ENCODE results near the gene ERBB4. TPM values are rescaled to one million over a fixed set of nuclear protein-coding genes. Genes with fewer than 3 reads are reported as not detected.

The ERBB4 gene
- total and polyA plus RNA-seq, 9 donors: 0.08 to 22.3 (median 1.2) TPM

DNA sequence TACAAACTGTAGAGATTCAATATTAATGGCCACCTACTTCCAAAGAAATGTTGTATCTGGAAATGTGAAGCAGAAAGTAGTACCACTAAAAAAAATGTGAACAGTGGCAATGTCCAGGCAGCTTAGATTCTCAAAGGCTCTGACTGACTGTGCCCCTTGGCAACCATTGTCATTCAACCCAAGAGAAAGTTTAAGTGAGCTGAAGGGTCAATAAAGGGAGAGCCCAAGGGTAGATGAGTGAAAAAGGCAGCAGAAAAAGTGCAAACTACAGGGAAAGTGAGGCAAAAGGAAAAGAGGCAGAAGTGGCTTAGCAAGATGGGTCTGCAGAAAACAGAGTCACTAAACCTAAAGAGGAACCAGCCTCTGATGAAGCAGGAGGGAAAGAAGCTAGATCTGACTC is 1179.3 kb downstream of the ERBB4 start:
- Histone ChIP-seq H3K27ac (no peak overlapping the region), H3K9me3 (no peaks in the 10 kb centered on the region), H3K4me1 (ENCODE audit: insufficient read depth) (no peaks in the 10 kb centered on the region), H3K36me3 (no peaks in the 10 kb centered on the region), H3K27me3 (no peaks in the 10 kb centered on the region), H3K4me3 (no peak overlapping the region)
- intact Hi-C loops (cut with DNase I): no loop called here
- no peak for DNase-seq
- TF ChIP-seq POLR2A (IDR thresholded peaks at IDR 0.05) (no peak), EP300 (IDR thresholded peaks at IDR 0.05) (no peak)
- TF ChIP-seq, protein P1, sequence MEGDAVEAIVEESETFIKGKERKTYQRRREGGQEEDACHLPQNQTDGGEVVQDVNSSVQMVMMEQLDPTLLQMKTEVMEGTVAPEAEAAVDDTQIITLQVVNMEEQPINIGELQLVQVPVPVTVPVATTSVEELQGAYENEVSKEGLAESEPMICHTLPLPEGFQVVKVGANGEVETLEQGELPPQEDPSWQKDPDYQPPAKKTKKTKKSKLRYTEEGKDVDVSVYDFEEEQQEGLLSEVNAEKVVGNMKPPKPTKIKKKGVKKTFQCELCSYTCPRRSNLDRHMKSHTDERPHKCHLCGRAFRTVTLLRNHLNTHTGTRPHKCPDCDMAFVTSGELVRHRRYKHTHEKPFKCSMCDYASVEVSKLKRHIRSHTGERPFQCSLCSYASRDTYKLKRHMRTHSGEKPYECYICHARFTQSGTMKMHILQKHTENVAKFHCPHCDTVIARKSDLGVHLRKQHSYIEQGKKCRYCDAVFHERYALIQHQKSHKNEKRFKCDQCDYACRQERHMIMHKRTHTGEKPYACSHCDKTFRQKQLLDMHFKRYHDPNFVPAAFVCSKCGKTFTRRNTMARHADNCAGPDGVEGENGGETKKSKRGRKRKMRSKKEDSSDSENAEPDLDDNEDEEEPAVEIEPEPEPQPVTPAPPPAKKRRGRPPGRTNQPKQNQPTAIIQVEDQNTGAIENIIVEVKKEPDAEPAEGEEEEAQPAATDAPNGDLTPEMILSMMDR (IDR thresholded peaks at IDR 0.05): no peak

DNA sequence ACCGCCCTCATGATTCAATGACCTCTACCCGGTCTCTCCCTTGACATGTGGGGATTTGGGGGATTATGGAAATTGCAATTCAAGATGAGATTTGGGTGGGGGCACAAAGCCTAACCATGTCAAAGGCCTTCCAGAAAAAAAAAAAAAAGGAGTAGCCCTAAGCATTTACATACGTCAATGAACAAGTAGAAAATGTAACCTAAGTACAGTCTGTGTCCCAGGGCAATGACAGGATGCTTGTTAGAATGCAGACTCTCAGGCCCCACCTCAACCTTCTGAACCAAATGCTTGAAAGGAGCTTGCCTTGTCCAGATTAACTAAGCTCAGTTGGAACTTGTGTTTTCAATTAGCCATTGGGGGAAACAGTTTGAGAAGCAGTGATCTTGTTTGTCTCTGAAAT is 1180.1 kb downstream of the ERBB4 start:
- TF ChIP-seq POLR2A (IDR thresholded peaks at IDR 0.05): no peak
- TF ChIP-seq EP300 (IDR thresholded peaks at IDR 0.05): no peak
- TF ChIP-seq, protein P1 (IDR thresholded peaks at IDR 0.05): no peak
- intact Hi-C loops (cut with DNase I): no loop called here
- Histone ChIP-seq H3K36me3 (no peaks in the 10 kb centered on the region), H3K4me3 (no peak overlapping the region), H3K27me3 (no peaks in the 10 kb centered on the region), H3K27ac (no peak overlapping the region), H3K4me1 (ENCODE audit: insufficient read depth) (no peaks in the 10 kb centered on the region), H3K9me3 (no peaks in the 10 kb centered on the region)
- WGBS, 3 donors: 68 to 74% (median 71%) methylated on average over 3 of the region's 3 CpGs
- DNase-seq: no peak

DNA sequence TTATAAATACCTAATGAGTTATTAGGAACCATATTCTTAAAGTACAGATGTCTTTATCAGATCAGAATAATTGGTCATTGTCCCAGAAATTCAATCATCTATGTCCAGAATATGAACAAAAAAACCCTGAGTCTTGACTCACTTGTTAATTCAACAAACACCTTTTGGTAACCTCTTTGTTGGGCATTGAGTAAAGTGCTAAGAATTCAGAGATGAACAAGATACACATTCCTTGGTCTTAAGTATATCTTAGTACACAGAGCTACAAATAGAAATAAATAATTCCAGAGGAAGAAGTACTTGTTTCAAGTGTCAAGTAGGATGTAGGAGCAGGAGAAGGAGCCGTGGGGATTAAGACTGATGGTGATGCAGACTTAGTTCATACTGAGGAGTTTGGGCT is 1184.1 kb downstream of the ERBB4 start:
- Histone ChIP-seq H3K9me3 (no peaks in the 10 kb centered on the region), H3K4me3 (no peak overlapping the region), H3K27ac (no peak overlapping the region), H3K4me1 (ENCODE audit: insufficient read depth) (no peaks in the 10 kb centered on the region), H3K36me3 (no peaks in the 10 kb centered on the region), H3K27me3 (no peaks in the 10 kb centered on the region)
- TF ChIP-seq EP300 (IDR thresholded peaks at IDR 0.05) (no peak), POLR2A (IDR thresholded peaks at IDR 0.05) (no peak)
- TF ChIP-seq, protein P1 (IDR thresholded peaks at IDR 0.05): no peak
- intact Hi-C loops (cut with DNase I): no loop called here
- WGBS, 3 donors: 68 to 79% (median 69%) methylated on average over 1 of the region's 1 CpG
- no peak for DNase-seq

DNA sequence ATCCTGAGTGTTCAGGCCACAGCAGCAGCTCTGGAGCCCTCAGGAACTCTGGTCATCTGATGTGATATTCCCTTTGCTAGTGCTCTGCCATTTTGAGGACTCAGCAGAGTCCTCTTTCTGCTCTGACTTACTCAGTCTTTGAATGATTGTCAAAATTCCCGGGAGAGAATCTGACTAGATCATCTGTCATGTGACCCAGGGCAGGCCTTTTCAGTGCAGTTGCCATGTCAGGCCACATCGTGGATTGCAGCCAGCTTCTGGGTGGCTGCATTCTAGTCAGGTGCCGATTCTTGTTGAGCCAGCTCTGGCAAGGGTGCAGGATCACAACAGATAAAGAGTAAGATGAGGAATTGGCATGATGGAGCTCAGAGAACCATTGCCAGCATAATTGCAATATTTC is 1186.6 kb downstream of the ERBB4 start:
- H3K36me3 ChIP-seq: no peaks in the 10 kb centered on the region
- intact Hi-C loops (cut with DNase I): no loop called here
- no peak overlapping the region for H3K27ac ChIP-seq
- no peaks in the 10 kb centered on the region for H3K27me3 ChIP-seq
- TF ChIP-seq, protein P1 (IDR thresholded peaks at IDR 0.05): no peak
- TF ChIP-seq POLR2A (IDR thresholded peaks at IDR 0.05) (no peak), EP300 (IDR thresholded peaks at IDR 0.05) (no peak)
- H3K4me3 ChIP-seq: no peak overlapping the region
- H3K9me3 ChIP-seq: no peaks in the 10 kb centered on the region
- H3K4me1 ChIP-seq (ENCODE audit: insufficient read depth): no peaks in the 10 kb centered on the region
- DNase-seq: no peak
- 45 to 59% (median 52%) methylated on average over 3 of the region's 3 CpGs for WGBS, 3 donors

DNA sequence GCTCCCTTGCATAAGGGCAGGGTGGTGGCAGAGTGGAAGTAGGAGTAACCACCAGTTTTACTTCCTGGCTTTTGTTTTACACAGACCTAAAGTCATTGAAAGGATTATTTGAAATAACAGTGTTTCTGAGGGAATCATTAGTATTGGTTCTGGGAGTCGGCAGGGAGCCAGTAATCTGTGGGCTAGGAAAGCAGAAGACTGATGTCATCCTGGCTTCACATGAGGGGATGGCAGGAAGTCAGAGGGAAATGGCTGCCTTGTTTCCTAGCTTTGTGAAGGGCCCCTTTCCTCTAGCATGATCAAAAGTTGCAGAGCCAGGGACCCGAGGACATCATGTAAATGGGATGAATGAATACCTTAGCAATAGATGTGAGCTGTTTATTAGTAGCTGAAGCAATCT is 1189.6 kb downstream of the ERBB4 start:
- TF ChIP-seq, protein P1 (IDR thresholded peaks at IDR 0.05): no peak
- no peak for TF ChIP-seq EP300 (IDR thresholded peaks at IDR 0.05)
- no peak for TF ChIP-seq POLR2A (IDR thresholded peaks at IDR 0.05)
- intact Hi-C loops (cut with DNase I): no loop called here
- no peaks in the 10 kb centered on the region for H3K9me3 ChIP-seq

More for the DNA sequence above, 1189.6 kb downstream of the ERBB4 start:
- H3K27ac ChIP-seq: no peak overlapping the region
- DNase-seq: no peak
- no peaks in the 10 kb centered on the region for H3K36me3 ChIP-seq
- H3K27me3 ChIP-seq: no peaks in the 10 kb centered on the region
- WGBS, 3 donors: 61 to 69% (median 68%) methylated on average over 2 of the region's 2 CpGs
- no peak overlapping the region for H3K4me3 ChIP-seq
- no peaks in the 10 kb centered on the region for H3K4me1 ChIP-seq (ENCODE audit: insufficient read depth)

Measured in ovary (tissue), 9 donors.